H1 (cell line): ENCODE measurements around the gene UGGT2. TPM values are rescaled to one million over a fixed set of nuclear protein-coding genes. Genes with fewer than 3 reads are reported as not detected.

Source experiments
- CTCF ChIA-PET: fragments of 300-600 bp; sonication (Branson Sonifier 250); formaldehyde crosslinking; loops from one replicate; lab custom pipeline; 2021; ENCODE audit not compliant: partially characterized antibody; lab: Charles Lee
- POLR2A ChIA-PET: fragments of 300-600 bp; sonication (Branson Sonifier 250); formaldehyde crosslinking; loops from one replicate; lab custom pipeline; 2021; ENCODE audit warnings: inconsistent platforms; ENCODE audit not compliant: partially characterized antibody; lab: Charles Lee
- DNase-seq, 2 experiments: peaks; one replicate each; pipeline versions ENCODE4 v3.0.0 to v3.0.0-alpha.2; 2010 to 2022; ENCODE audit warnings: low spot score in 2 of 2, low read depth in 1 of 2, mixed read lengths in 1 of 2
- FAIRE-seq: peaks from 2 replicates; lab custom pipeline; 2011; peaks lifted over from hg19 to GRCh38; lab: Jason Lieb, UNC
- H2AFZ ChIP-seq: 2 replicates; pipeline ENCODE4 v1.8.1; 2012; ENCODE audit warnings: low read length, inconsistent platforms
- H2AK5ac ChIP-seq: 2 replicates; pipeline ENCODE4 v1.6.1; 2013; ENCODE audit warnings: low read depth, low read length
- H2BK120ac ChIP-seq: replicated peaks from 2 replicates; pipeline ENCODE3; 2013; ENCODE audit warnings: low read depth, low read length, inconsistent platforms
- H2BK12ac ChIP-seq: 2 replicates; pipeline ENCODE4 v1.6.1; 2013; ENCODE audit warnings: low read depth, low read length
- H2BK15ac ChIP-seq: 2 replicates; pipeline ENCODE4 v1.6.1; 2013; ENCODE audit warnings: low read length
- H2BK20ac ChIP-seq: 2 replicates; pipeline ENCODE4 v1.6.1; 2013; ENCODE audit warnings: low read length
- H2BK5ac ChIP-seq: 2 replicates; pipeline ENCODE4 v1.6.1; 2013; ENCODE audit warnings: low read depth, low read length
- H3K14ac ChIP-seq: 2 replicates; pipeline ENCODE4 v1.6.1; 2013; ENCODE audit warnings: inconsistent platforms; ENCODE audit not compliant: insufficient read length
- H3K18ac ChIP-seq: 2 replicates; pipeline ENCODE4 v1.6.1; 2013; ENCODE audit warnings: low read length; ENCODE audit errors: extremely low read depth
- H3K23ac ChIP-seq: 2 replicates; pipeline ENCODE4 v1.6.1; 2013; ENCODE audit warnings: inconsistent platforms; ENCODE audit not compliant: insufficient read length
- H3K23me2 ChIP-seq: 2 replicates; pipeline ENCODE4 v1.6.1; 2013; ENCODE audit warnings: low read depth, low read length
- H3K27ac ChIP-seq: 2 replicates; pipeline ENCODE4 v1.6.1; 2011; ENCODE audit warnings: low read depth, low read length, inconsistent platforms
- H3K27me3 ChIP-seq, 4 experiments: replicated peaks in 1 of 4; 1 replicate in 1 of 4; 2 replicates in 3 of 4; pipeline versions ENCODE4 v1.6.1 to v1.8.1; 2011 to 2013; ENCODE audit warnings: low read length in 3 of 4, mild to moderate bottlenecking in 3 of 4, inconsistent platforms in 2 of 4, mixed read lengths in 2 of 4, moderate library complexity in 1 of 4; ENCODE audit not compliant: control insufficient read depth in 3 of 4, insufficient read depth in 3 of 4; ENCODE audit errors: extremely low read depth in 1 of 4
- H3K36me3 ChIP-seq, 4 experiments: 2 replicates each; pipeline versions ENCODE4 v1.6.1 to v1.8.1; 2011 to 2013; ENCODE audit warnings: mild to moderate bottlenecking in 4 of 4, low read length in 3 of 4, moderate library complexity in 2 of 4, control low read depth in 1 of 4, inconsistent platforms in 1 of 4; ENCODE audit not compliant: insufficient read depth in 4 of 4, control insufficient read depth in 2 of 4
- H3K4ac ChIP-seq: replicated peaks from 2 replicates; pipeline ENCODE3; 2013; ENCODE audit warnings: low read length, low read depth, mixed read lengths, inconsistent platforms; ENCODE audit not compliant: insufficient read length
- H3K4me1 ChIP-seq, 4 experiments: replicated peaks in 1 of 4; 1 replicate in 1 of 4; 2 replicates in 3 of 4; pipeline versions ENCODE4 v1.6.1 to v1.8.1; 2011 to 2013; ENCODE audit warnings: low read length in 3 of 4, inconsistent platforms in 2 of 4, mixed read lengths in 1 of 4; ENCODE audit not compliant: insufficient read depth in 4 of 4, control insufficient read depth in 3 of 4
- H3K4me2 ChIP-seq, 2 experiments: 2 replicates each; pipeline versions ENCODE4 v1.6.1 to v1.8.1; 2011 to 2013; ENCODE audit warnings: low read depth in 2 of 2, low read length in 2 of 2, control low read depth in 1 of 2, inconsistent platforms in 1 of 2, mild to moderate bottlenecking in 1 of 2; ENCODE audit not compliant: insufficient read depth in 1 of 2
- H3K4me3 ChIP-seq, 4 experiments: fragments of 200-600, 300-600 bp in 1 of 4; sonication (generic), shearing (Covaris generic), sonication (Bioruptor Twin) in 1 of 4; 2 replicates each; pipeline versions ENCODE4 v1.5.1 to v1.8.1; 2011 to 2016; ENCODE audit warnings: low read length in 4 of 4, low read depth in 3 of 4, control low read depth in 2 of 4, inconsistent platforms in 2 of 4, mild to moderate bottlenecking in 2 of 4, mixed read lengths in 1 of 4, moderate library complexity in 1 of 4; ENCODE audit not compliant: insufficient read depth in 2 of 4; ENCODE audit errors: extremely low read depth in 1 of 4
- H3K56ac ChIP-seq: replicated peaks from 2 replicates; pipeline ENCODE3; 2013; ENCODE audit warnings: low read depth, mild to moderate bottlenecking, mixed read lengths, low read length, inconsistent platforms; ENCODE audit not compliant: insufficient read length
- H3K79me1 ChIP-seq: 2 replicates; pipeline ENCODE4 v1.6.1; 2013; ENCODE audit warnings: low read depth, low read length, control low read depth
- H3K79me2 ChIP-seq, 2 experiments: 2 replicates each; pipeline versions ENCODE4 v1.6.1 to v1.8.1; 2012 to 2013; ENCODE audit warnings: low read length in 2 of 2, mild to moderate bottlenecking in 2 of 2, inconsistent platforms in 1 of 2; ENCODE audit not compliant: insufficient read depth in 2 of 2, control insufficient read depth in 1 of 2
- H3K9ac ChIP-seq, 4 experiments: replicated peaks in 1 of 4; 1 replicate in 1 of 4; 2 replicates in 3 of 4; pipeline versions ENCODE4 v1.6.1 to v1.8.1; 2011 to 2013; ENCODE audit warnings: low read depth in 3 of 4, low read length in 3 of 4, control low read depth in 2 of 4, mild to moderate bottlenecking in 2 of 4, moderate library complexity in 2 of 4, inconsistent platforms in 1 of 4; ENCODE audit errors: extremely low read depth in 1 of 4
- H3K9me3 ChIP-seq, 2 experiments: 2 replicates each; pipeline versions ENCODE4 v1.6.1 to v1.8.1; 2012 to 2013; ENCODE audit warnings: mild to moderate bottlenecking in 2 of 2, moderate library complexity in 2 of 2, control low read depth in 1 of 2, inconsistent platforms in 1 of 2, low read depth in 1 of 2, low read length in 1 of 2, mixed read lengths in 1 of 2; ENCODE audit not compliant: insufficient read depth in 2 of 2
- H4K20me1 ChIP-seq, 2 experiments: replicated peaks in 1 of 2; 2 replicates each; pipeline versions ENCODE3 to v1.8.1; 2011 to 2013; ENCODE audit warnings: inconsistent platforms in 2 of 2, low read length in 2 of 2, mild to moderate bottlenecking in 1 of 2; ENCODE audit not compliant: insufficient read depth in 2 of 2, control insufficient read depth in 1 of 2
- H4K5ac ChIP-seq: 2 replicates; pipeline ENCODE4 v1.6.1; 2013; ENCODE audit warnings: low read length, low read depth, mixed read lengths, inconsistent platforms; ENCODE audit not compliant: insufficient read length
- H4K8ac ChIP-seq: 2 replicates; pipeline ENCODE4 v1.8.0; 2013; ENCODE audit warnings: mild to moderate bottlenecking, moderate library complexity, low read length, inconsistent platforms; ENCODE audit not compliant: insufficient read depth; ENCODE audit errors: extremely low read depth
- H4K91ac ChIP-seq: replicated peaks from 2 replicates; pipeline ENCODE3; 2013; ENCODE audit warnings: low read length, mixed read lengths, inconsistent platforms; ENCODE audit not compliant: insufficient read length
- FOSL1 ChIP-seq: IDR thresholded peaks from 2 replicates; pipeline ENCODE4 v1.6.1; 2011; ENCODE audit warnings: mild to moderate bottlenecking, low read depth, low read length, moderate library complexity; ENCODE audit not compliant: insufficient read depth
- KDM1A ChIP-seq: fragments of 200-600, 300-600 bp; sonication (generic); IDR thresholded peaks from 2 replicates; pipeline ENCODE4 v1.7.1; 2016; ENCODE audit warnings: mild to moderate bottlenecking, low read length, borderline replicate concordance
- KDM5A ChIP-seq: fragments of 200-600 bp; IDR thresholded peaks from 2 replicates; pipeline ENCODE4 v1.7.1; 2012; ENCODE audit warnings: mild to moderate bottlenecking, low read length, inconsistent platforms, mixed read lengths
- NRF1 ChIP-seq: IDR thresholded peaks from 2 replicates; pipeline ENCODE4 v1.6.1; 2011; ENCODE audit warnings: mild to moderate bottlenecking, low read depth, low read length, improper control_type of control experiment
- POLR2A ChIP-seq, 2 experiments: IDR thresholded peaks; 1 replicate in 1 of 2; 2 replicates in 1 of 2; pipeline ENCODE4 v1.6.1; 2011; ENCODE audit warnings: low read depth in 2 of 2, low read length in 2 of 2, mild to moderate bottlenecking in 2 of 2; ENCODE audit errors: control extremely low read depth in 1 of 2
- SAP30 ChIP-seq: fragments of 300-600 bp; sonication (generic); IDR thresholded peaks from 2 replicates; pipeline ENCODE4 v1.7.1; 2012; ENCODE audit warnings: low read length, moderate library complexity, mild to moderate bottlenecking, inconsistent platforms; ENCODE audit not compliant: insufficient read depth, insufficient replicate concordance
- SIX5 ChIP-seq: IDR thresholded peaks from 2 replicates; pipeline ENCODE4 v1.6.1; 2011; ENCODE audit warnings: mild to moderate bottlenecking, low read depth, low read length
- SP2 ChIP-seq: IDR thresholded peaks from 2 replicates; pipeline ENCODE4 v1.6.1; 2012; ENCODE audit warnings: mild to moderate bottlenecking, low read length, inconsistent platforms
- SRF ChIP-seq: IDR thresholded peaks from 2 replicates; pipeline ENCODE4 v1.6.1; 2011; ENCODE audit warnings: mild to moderate bottlenecking, low read depth, low read length, moderate library complexity
- SUZ12 ChIP-seq: fragments of 200-600 bp; sonication (generic); IDR thresholded peaks from 2 replicates; pipeline ENCODE4 v1.6.1; 2012; ENCODE audit warnings: mild to moderate bottlenecking, inconsistent platforms, low read length, moderate library complexity, mixed read lengths
- WGBS, 2 experiments: shearing (Covaris generic) in 1 of 2; methylation state at CpG; one replicate each; pipeline versions ENCODE4 v1.1.6 to v1.1.7; 2013 to 2015; ENCODE audit warnings: low lambda C conversion rate in 2 of 2, mixed read lengths in 2 of 2, inconsistent platforms in 1 of 2, low coverage in 1 of 2, missing lambda C conversion rate in 1 of 2; ENCODE audit not compliant: insufficient replicate concordance in 2 of 2, insufficient coverage in 1 of 2, insufficient read length in 1 of 2; ENCODE audit errors: extremely low coverage in 1 of 2, missing lambda C conversion rate in 1 of 2; 5-methylcytosine and 5-hydroxymethylcytosine counted together
- polyA plus RNA-seq, 7 experiments: library from polyadenylated mRNA; depleted of rRNA in 3 of 7; stranded (reverse) in 5 of 7; unstranded in 2 of 7; fragments of >200 nt in 5 of 7; fragments of 200-250 nt in 2 of 7; gene quantifications; 1 replicate in 5 of 7; 2 replicates in 1 of 7; 4 replicates in 1 of 7; pipeline versions ENCODE4 v1.2.1 to v1.2.3, GENCODE V29; 2011 to 2013; ENCODE audit warnings: missing spikeins in 2 of 7, mixed read lengths in 2 of 7
- total RNA-seq: library from RNA; stranded (reverse); fragmentation: NEBNext Ultra II Directional; extraction: Animal tissue kit (Norgen Biotek cat#: 25700); gene quantifications from 2 replicates; pipeline ENCODE4 v1.2.1, GENCODE V29; 2021

UGGT2 gene
- total and polyA plus RNA-seq, 2 of the 8 experiments (the other 6 are each of a cell fraction or from before 2014, with no cell fraction given) = 5.9 to 25.1 TPM

DNA sequence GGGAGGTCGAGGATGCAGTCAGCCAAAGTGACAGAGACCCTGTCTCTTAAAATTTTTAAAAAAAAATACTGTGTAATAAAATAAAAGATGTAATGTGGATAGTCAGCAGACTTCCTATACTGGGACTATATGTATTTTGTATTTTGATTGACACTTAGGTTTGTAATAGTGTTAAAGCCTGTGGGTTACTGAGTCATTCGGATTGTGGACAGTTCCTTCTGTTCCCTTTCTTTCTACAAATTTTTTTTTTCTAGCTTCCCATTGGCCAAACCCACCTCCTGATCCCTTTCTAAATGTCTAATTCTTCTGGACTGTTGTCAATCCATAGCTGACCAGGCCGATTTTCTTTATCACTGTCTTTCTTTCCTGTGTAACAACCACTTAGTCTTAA lies 268.3 kb downstream of the UGGT2 start:
- Histone ChIP-seq H3K18ac (no peak overlapping the region), H2BK12ac (no peak overlapping the region), H3K79me1 (no peaks in the 10 kb centered on the region), H4K5ac (no peak overlapping the region), H3K4me1 (no peaks in the 10 kb centered on the region), H3K4me2 (no peak overlapping the region), H3K4me3 (no peak overlapping the region), H4K91ac (no peak overlapping the region), H4K20me1 (no peaks in the 10 kb centered on the region), H3K23ac (no peak overlapping the region), H2AK5ac (no peak overlapping the region), H3K79me2 (no peaks in the 10 kb centered on the region), H3K56ac (no peak overlapping the region), H3K27me3 (no peaks in the 10 kb centered on the region), H2BK120ac (no peak overlapping the region)
- CTCF ChIA-PET = no interaction called here
- POLR2A ChIA-PET = interaction anchor here (1.3 kb wide), 1 partner anchor 10 kb away, joined by 3 read pairs; no protein-coding TSS in a partner anchor
- WGBS, 2 experiments = 89% methylated on average over 3 of the region's 3 CpGs; no CpG with 5 or more reads in 1 of the 2 experiments
- TF ChIP-seq SAP30 = no peak
- no peak for TF ChIP-seq SRF
- no peak for TF ChIP-seq SIX5
- no peak for TF ChIP-seq NRF1
- TF ChIP-seq SP2 = no peak
- no peak for TF ChIP-seq POLR2A (IDR thresholded peaks at IDR 0.05; ENCODE audit: control extremely low read depth in 1 of 2, low read depth in 2 of 2, low read length in 2 of 2)
- TF ChIP-seq KDM5A = no peak
- no peak for TF ChIP-seq SUZ12
- no peak for TF ChIP-seq KDM1A
- no peak for TF ChIP-seq FOSL1
- TF ChIP-seq, all 59 proteins: peak for 0
- DNase-seq = no peak
- Histone ChIP-seq H3K36me3 (peaks cover 0 to 3% (median 0%) of the 10 kb centered on the region in 4 experiments; a peak in 2 of 8 replicates), H3K4ac (no peak overlapping the region), H2BK5ac (no peak overlapping the region), H4K8ac (no peak overlapping the region), H3K14ac (no peak overlapping the region), H3K27ac (no peak overlapping the region), H3K23me2 (no peaks in the 10 kb centered on the region), H2BK15ac (no peak overlapping the region), H2AFZ (no peak overlapping the region), H2BK20ac (no peak overlapping the region), H3K9ac (no peak overlapping the region), H3K9me3 (no peaks in the 10 kb centered on the region)
- FAIRE-seq = no peak
